C4-2B (cell line): Measurements from ENCODE around the gene ACOT7.

Experiments used
- CTCF ChIP-seq: fragments of 450-650 bp; conservative IDR thresholded peaks from 2 replicates; pipeline ENCODE4 v1.5.1; 2017; ENCODE audit warnings: mild to moderate bottlenecking
- ZFX ChIP-seq: fragments of 450-650 bp; IDR thresholded peaks from 2 replicates; pipeline ENCODE4 v1.6.1; 2017

GRCh38 chr1:6345009-6345408 is 48.6 kb downstream of the ACOT7 start:
- no peak for TF ChIP-seq CTCF
- TF ChIP-seq ZFX = no peak
